Fibroblast of villous mesenchyme (primary cell): Measurements from ENCODE around the gene CPNE8. TPM values are rescaled to one million over a fixed set of nuclear protein-coding genes. Genes with fewer than 3 reads are reported as not detected.

Experiments
- DNase-seq: peaks from one replicate; pipeline ENCODE4 v3.0.0-alpha.2; 2010; ENCODE audit warnings: low read depth
- H3K4me3 ChIP-seq: 2 replicates; pipeline ENCODE4 v1.5.1; 2011; ENCODE audit warnings: low read depth, mild to moderate bottlenecking, low read length
- total RNA-seq: library from RNA; depleted of rRNA; stranded (reverse); fragments of >200 nt; gene quantifications from 2 replicates; pipeline ENCODE4 v1.2.3, GENCODE V29; 2012
- TF ChIP-seq, protein P1 (sequence below): IDR thresholded peaks from 2 replicates; pipeline ENCODE4 v1.5.1; 2012; ENCODE audit warnings: low read depth, mild to moderate bottlenecking, low read length; ENCODE audit not compliant: insufficient read depth

The CPNE8 gene
- total RNA-seq, 1 donor: 21.2 TPM

- TF ChIP-seq, protein P1, sequence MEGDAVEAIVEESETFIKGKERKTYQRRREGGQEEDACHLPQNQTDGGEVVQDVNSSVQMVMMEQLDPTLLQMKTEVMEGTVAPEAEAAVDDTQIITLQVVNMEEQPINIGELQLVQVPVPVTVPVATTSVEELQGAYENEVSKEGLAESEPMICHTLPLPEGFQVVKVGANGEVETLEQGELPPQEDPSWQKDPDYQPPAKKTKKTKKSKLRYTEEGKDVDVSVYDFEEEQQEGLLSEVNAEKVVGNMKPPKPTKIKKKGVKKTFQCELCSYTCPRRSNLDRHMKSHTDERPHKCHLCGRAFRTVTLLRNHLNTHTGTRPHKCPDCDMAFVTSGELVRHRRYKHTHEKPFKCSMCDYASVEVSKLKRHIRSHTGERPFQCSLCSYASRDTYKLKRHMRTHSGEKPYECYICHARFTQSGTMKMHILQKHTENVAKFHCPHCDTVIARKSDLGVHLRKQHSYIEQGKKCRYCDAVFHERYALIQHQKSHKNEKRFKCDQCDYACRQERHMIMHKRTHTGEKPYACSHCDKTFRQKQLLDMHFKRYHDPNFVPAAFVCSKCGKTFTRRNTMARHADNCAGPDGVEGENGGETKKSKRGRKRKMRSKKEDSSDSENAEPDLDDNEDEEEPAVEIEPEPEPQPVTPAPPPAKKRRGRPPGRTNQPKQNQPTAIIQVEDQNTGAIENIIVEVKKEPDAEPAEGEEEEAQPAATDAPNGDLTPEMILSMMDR: no peak
- DNase-seq: no peak
- no peak overlapping the region for H3K4me3 ChIP-seq
Measured at GRCh38 chr12:38638401-38638800, 267.0 kb downstream of the CPNE8 start.

DNA sequence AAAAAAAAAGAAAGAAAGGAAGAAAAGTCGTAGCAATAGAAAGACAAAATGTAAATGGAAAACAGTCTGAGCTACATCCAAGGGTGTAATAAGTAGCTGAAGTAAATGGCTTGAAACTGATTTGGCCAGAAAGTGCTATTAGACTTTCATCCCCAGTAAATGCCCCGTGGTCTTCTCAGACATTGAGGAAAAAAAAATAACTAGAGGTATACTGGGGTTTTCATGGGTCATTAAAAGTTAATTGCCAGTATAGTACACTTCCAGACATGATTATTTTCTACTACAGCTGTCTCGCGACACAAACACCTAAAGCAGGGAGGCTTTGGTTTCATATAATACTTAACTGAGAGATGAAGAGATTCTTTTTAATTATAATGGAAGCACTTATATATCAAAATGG lies 271.9 kb downstream of the CPNE8 start:
- TF ChIP-seq, protein P1: no peak
- H3K4me3 ChIP-seq: no peak overlapping the region
- no peak for DNase-seq

DNA sequence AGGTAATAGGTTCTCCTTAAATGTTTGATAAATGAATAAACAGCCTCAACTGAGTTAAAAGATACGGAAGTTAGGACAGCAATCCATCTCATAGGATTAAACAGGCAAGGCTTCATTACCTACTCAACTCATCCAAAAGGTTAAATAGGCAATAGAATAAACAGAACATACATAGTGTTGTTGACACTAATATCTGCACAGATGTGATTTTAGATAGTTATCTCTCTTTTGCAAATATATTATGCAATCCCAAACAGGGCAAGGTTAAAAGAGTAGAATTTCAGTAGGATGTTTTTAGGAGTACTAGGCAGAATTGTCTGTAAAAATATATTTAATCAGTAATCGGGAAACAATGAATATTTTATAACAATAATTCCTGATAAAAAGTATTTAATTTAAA lies 276.3 kb downstream of the CPNE8 start:
- TF ChIP-seq, protein P1: no peak

GRCh38 chr12:38628288-38628687 lies 277.1 kb downstream of the CPNE8 start:
- TF ChIP-seq, protein P1: no peak
- no peak for DNase-seq
- no peak overlapping the region for H3K4me3 ChIP-seq

More for the DNA sequence above, 276.3 kb downstream of the CPNE8 start:
- no peak overlapping the region for H3K4me3 ChIP-seq
- no peak for DNase-seq

- no peak overlapping the region for H3K4me3 ChIP-seq
- no peak for DNase-seq
- TF ChIP-seq, protein P1: no peak
Measured at GRCh38 chr12:38625306-38625705, 280.1 kb downstream of the CPNE8 start.

GRCh38 chr12:38614171-38614570 lies 291.2 kb downstream of the CPNE8 start:
- H3K4me3 ChIP-seq: no peak overlapping the region
- no peak for DNase-seq
- TF ChIP-seq, protein P1: no peak

DNA sequence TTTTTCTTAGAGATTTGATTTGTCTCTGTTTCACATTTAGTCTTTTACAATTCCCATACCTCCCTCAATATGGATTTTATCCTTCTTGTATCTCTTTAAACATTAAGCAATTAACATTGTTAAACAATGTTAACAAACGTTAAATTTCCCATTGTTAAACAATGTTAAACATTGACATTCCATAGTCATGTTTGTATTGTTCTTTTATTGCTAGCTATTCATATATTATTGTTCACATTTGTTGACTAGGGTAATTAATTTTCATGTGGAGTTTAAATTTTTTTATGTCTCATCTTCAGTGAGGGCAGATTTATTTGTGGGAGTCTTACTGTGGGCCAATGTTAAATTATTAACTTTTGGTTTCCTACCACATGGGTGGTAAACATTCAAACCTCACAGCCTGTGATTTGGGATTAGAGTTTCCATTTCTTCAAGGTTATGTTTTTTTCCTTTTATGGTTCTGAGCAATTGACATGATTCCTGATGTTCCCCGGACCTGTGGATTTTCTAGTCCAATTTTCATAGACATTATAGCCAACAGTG lies 294.5 kb downstream of the CPNE8 start:
- TF ChIP-seq, protein P1: no peak
- H3K4me3 ChIP-seq: no peak overlapping the region
- no peak for DNase-seq
